Adrenal gland (tissue), 5 donors: ENCODE results near the gene BCL3.

Source experiments
- POLR2A ChIP-seq, 2 donors: fragments of 450-650 bp; IDR thresholded peaks; one replicate each; pipeline ENCODE4 v1.6.1; 2017; ENCODE audit warnings: antibody characterized with exemption in 2 of 2, mild to moderate bottlenecking in 2 of 2, moderate library complexity in 1 of 2
- TF ChIP-seq, protein P1 (sequence below), 6 experiments: fragments of 450-650 bp in 4 of 6; fragments of 200-600 bp in 2 of 6; sonication (generic) in 1 of 6; IDR thresholded peaks; 1 replicate in 5 of 6; 2 replicates in 1 of 6; pipeline versions ENCODE4 v1.5.1 to v1.8.0; 2016 to 2021; ENCODE audit warnings: antibody characterized with exemption in 6 of 6, mild to moderate bottlenecking in 2 of 6, moderate library complexity in 1 of 6
- donor health status: DM: no; HTN: no; CAD: no.

DNA sequence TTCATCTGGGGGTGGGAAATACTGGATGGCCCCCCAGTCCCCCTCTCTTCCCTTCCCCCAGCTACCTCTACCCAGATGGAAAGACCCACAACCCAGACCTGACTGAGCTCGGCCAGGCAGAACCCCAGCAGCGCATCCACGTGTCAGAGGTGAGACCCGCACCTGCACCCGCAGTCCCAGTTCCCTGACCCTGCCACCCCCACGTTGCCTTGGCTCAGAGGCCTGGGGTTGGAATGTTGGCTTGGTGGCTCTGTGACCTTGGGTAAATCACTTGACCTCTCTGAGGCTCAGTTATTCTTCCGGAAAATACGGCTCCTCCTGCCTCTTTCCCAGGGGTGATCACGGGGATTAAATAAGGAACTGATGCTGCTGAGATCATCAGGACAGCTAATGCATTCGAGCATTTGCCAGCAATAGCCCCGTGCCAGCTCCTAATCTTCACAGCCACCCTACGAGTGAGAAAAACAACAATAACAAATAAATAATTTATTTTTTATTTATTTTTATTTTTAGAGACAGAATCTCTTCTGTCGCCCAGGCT lies 41.5 kb downstream of the BCL3 start:
- TF ChIP-seq, protein P1, sequence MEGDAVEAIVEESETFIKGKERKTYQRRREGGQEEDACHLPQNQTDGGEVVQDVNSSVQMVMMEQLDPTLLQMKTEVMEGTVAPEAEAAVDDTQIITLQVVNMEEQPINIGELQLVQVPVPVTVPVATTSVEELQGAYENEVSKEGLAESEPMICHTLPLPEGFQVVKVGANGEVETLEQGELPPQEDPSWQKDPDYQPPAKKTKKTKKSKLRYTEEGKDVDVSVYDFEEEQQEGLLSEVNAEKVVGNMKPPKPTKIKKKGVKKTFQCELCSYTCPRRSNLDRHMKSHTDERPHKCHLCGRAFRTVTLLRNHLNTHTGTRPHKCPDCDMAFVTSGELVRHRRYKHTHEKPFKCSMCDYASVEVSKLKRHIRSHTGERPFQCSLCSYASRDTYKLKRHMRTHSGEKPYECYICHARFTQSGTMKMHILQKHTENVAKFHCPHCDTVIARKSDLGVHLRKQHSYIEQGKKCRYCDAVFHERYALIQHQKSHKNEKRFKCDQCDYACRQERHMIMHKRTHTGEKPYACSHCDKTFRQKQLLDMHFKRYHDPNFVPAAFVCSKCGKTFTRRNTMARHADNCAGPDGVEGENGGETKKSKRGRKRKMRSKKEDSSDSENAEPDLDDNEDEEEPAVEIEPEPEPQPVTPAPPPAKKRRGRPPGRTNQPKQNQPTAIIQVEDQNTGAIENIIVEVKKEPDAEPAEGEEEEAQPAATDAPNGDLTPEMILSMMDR (IDR thresholded peaks at IDR 0.05), result no peak
- TF ChIP-seq POLR2A (IDR thresholded peaks at IDR 0.05), result no peak
